ENCODE results near the gene ZFP64.
A peak's percentile ranks its signal among the peaks of the same experiment; 100 is the strongest.

The ZFP64 gene

DNA sequence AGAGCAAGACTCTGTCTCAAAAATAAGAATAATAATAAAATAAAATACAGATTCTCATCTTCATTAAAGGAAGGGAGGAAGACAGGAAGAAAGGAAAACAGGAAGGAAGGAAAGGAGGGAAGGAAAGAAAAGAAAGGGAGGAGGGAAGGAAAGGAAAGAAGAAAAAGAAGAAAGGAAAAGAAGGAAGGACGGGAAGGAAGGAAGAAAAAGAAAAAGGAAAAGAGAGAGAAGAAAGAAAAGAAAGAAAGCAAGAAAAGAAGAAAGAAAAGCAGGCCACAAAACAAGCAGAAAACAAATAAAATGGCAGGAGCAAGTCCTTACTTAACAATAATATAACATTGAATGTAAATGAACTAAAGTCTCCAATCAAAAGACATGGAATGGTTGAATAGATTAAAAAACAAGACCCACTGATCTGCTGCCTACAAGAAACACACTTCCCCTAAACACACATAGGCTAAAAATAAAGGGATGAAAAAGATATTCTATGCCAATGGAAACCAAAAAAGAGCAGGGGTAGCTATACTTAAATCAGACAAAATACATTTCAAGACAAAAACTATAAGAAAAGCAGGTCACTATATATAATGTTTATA lies 60.4 kb downstream of the ZFP64 start:
- Mint-ChIP-seq H3K36me3 (ENCODE audit: low read depth) (peaks cover 17% of the 10 kb centered on the region), H3K4me3 (no peak overlapping the region), H3K4me1 (peaks cover 9% of the 10 kb centered on the region), H3K27me3 (ENCODE audit: low read depth, poor library complexity) (peaks cover 10% of the 10 kb centered on the region), H3K27ac (peak overlapping the region; percentile 66), H3K9me3 (peaks cover 25% of the 10 kb centered on the region)
- TF ChIP-seq, protein P1, sequence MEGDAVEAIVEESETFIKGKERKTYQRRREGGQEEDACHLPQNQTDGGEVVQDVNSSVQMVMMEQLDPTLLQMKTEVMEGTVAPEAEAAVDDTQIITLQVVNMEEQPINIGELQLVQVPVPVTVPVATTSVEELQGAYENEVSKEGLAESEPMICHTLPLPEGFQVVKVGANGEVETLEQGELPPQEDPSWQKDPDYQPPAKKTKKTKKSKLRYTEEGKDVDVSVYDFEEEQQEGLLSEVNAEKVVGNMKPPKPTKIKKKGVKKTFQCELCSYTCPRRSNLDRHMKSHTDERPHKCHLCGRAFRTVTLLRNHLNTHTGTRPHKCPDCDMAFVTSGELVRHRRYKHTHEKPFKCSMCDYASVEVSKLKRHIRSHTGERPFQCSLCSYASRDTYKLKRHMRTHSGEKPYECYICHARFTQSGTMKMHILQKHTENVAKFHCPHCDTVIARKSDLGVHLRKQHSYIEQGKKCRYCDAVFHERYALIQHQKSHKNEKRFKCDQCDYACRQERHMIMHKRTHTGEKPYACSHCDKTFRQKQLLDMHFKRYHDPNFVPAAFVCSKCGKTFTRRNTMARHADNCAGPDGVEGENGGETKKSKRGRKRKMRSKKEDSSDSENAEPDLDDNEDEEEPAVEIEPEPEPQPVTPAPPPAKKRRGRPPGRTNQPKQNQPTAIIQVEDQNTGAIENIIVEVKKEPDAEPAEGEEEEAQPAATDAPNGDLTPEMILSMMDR (IDR thresholded peaks at IDR 0.05): no peak
- DNase-seq: no peak

DNA sequence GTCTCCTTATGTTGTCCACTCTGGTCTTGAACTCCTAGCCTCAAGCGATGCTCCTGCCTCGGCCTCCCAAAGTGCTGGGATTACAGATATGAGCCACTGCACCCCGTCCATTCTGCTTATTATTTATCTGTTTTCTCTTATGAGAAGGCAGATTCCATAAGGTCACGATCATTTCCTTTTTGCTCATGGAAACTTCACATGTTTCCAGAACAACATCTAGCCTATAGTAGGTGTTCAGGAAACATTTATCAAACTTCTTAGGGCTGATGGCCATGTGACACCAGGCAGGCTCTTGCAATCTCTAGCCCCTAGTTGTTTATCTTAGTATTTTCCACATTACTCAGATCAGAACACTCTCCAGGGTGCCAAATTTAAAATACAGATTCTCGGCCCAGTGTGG lies 61.2 kb downstream of the ZFP64 start:
- TF ChIP-seq, protein P1 (IDR thresholded peaks at IDR 0.05): no peak
- Mint-ChIP-seq H3K27me3 (ENCODE audit: low read depth, poor library complexity) (peaks cover 10% of the 10 kb centered on the region), H3K27ac (no peak overlapping the region), H3K9me3 (peaks cover 25% of the 10 kb centered on the region), H3K4me1 (peaks cover 10% of the 10 kb centered on the region), H3K4me3 (no peak overlapping the region), H3K36me3 (ENCODE audit: low read depth) (peaks cover 17% of the 10 kb centered on the region)
- no peak for DNase-seq

DNA sequence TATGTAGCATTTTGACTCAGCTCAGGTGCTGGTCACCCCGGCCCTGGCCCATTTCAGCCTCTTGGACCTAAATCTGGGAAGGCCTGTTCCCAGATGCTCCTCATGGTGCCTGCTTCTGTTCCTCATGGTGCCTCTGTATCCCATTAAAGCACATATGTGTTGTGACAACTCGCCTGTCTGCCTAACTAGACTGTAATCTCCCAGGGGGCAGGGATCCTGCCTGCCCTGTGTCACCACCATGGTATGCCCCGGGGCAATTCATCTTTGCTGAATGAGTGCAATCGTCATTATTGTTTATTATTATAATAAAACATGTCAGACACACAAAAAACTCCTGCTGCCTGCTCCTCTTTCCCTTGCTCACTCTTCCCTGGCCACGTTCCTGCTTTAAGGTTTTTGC lies 62.0 kb downstream of the ZFP64 start:
- TF ChIP-seq, protein P1 (IDR thresholded peaks at IDR 0.05): no peak
- no peak overlapping the region for H3K4me3 Mint-ChIP-seq
- H3K4me1 Mint-ChIP-seq: peaks cover 16% of the 10 kb centered on the region
- peaks cover 17% of the 10 kb centered on the region for H3K36me3 Mint-ChIP-seq (ENCODE audit: low read depth)
- peaks cover 10% of the 10 kb centered on the region for H3K27me3 Mint-ChIP-seq (ENCODE audit: low read depth, poor library complexity)
- H3K9me3 Mint-ChIP-seq: peaks cover 25% of the 10 kb centered on the region
- DNase-seq: no peak
- peak overlapping the region; percentile 63 for H3K27ac Mint-ChIP-seq

DNA sequence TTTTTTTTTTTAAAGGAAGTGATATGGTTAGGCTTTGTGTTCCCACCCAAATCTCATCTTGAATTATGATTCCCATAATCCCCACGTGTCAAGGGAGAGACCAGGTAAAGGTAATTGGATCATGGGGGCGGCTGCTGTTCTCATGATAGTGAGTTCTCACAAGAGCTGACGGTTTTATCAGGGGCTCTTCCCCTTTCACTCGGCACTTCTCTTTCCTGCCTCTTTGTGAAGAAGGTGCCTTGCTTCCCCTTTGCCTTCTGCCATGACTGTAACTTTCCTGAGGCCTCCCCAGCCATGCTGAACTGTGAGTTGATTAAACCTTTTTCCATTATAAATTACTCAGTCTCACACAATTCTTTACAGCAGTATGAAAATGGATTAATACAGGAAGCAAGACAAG lies 64.3 kb downstream of the ZFP64 start:
- peaks cover 16% of the 10 kb centered on the region for H3K4me1 Mint-ChIP-seq
- H3K9me3 Mint-ChIP-seq: peaks cover 19% of the 10 kb centered on the region
- H3K4me3 Mint-ChIP-seq: no peak overlapping the region
- DNase-seq: no peak
- TF ChIP-seq, protein P1 (IDR thresholded peaks at IDR 0.05): no peak
- H3K27me3 Mint-ChIP-seq (ENCODE audit: low read depth, poor library complexity): peaks cover 7% of the 10 kb centered on the region
- peak overlapping the region; percentile 95 for H3K27ac Mint-ChIP-seq
- H3K36me3 Mint-ChIP-seq (ENCODE audit: low read depth): peaks cover 21% of the 10 kb centered on the region

DNA sequence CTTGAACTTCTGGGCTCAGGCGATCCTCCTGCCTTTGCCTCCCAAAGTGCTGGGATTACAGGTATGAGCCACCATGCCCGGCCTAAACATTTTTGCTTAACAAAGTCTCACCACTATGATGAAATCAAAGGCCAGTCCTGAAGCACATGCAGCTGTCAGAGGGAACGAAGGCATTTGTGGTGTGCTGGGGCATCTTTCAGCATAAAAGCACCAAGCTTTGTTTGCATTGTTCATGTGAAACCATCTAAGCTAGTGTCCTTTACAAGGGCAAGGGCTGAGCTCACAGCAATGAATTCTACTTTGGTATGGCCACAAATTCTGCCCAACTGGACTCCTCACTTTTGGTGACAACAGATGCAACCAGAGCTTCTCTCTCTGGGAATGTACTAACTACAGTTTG lies 66.8 kb downstream of the ZFP64 start:
- Mint-ChIP-seq H3K27ac (no peak overlapping the region), H3K36me3 (ENCODE audit: low read depth) (peaks cover 20% of the 10 kb centered on the region), H3K9me3 (peaks cover 13% of the 10 kb centered on the region), H3K4me3 (no peak overlapping the region), H3K27me3 (ENCODE audit: low read depth, poor library complexity) (peaks cover 3% of the 10 kb centered on the region), H3K4me1 (peaks cover 16% of the 10 kb centered on the region)
- TF ChIP-seq, protein P1 (IDR thresholded peaks at IDR 0.05): no peak
- DNase-seq: no peak

DNA sequence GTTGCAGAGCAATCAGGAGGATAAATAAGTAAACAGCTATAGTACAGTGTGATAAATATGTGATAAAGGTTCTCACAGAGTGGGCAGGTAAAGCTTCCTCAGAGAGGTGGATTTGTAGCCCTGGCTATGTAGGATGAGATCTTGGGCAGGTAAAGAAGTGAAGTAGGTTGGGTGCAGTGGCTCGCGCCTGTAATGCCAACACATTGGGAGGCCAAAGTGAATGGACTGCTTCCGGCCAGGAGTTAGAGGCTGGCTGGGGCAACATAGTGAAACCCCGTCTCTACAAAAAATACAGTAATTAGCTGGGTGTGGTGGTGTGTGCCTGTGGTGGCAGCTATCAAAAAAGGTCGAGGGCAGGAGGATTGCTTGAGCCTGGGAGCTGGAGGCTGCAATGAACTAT lies 72.9 kb downstream of the ZFP64 start:
- no peaks in the 10 kb centered on the region for H3K4me1 Mint-ChIP-seq
- H3K9me3 Mint-ChIP-seq: peaks cover 21% of the 10 kb centered on the region
- H3K4me3 Mint-ChIP-seq: no peak overlapping the region
- TF ChIP-seq, protein P1 (IDR thresholded peaks at IDR 0.05): no peak
- no peaks in the 10 kb centered on the region for H3K27me3 Mint-ChIP-seq (ENCODE audit: low read depth, poor library complexity)
- H3K36me3 Mint-ChIP-seq (ENCODE audit: low read depth): peaks cover 31% of the 10 kb centered on the region
- DNase-seq: no peak
- no peak overlapping the region for H3K27ac Mint-ChIP-seq

Data from nephron progenitor cell (in vitro differentiated cells).